H9 (cell line): ENCODE results near the gene TRANK1. TPM values are rescaled to one million over a fixed set of nuclear protein-coding genes. Genes with fewer than 3 reads are reported as not detected.
"Not testable (repeated sequence)": the region's sequence is repeated elsewhere in the genome, so short reads cannot be mapped to it uniquely, and the experiment has no call there.

Experiments
- DNase-seq: peaks from one replicate; pipeline ENCODE4 v3.0.0-alpha.2; 2017
- H2AFZ ChIP-seq: one replicate; pipeline ENCODE4 v1.6.1; 2013; ENCODE audit warnings: mild to moderate bottlenecking, low read length, control low read depth, moderate library complexity
- H2AK5ac ChIP-seq: 2 replicates; pipeline ENCODE4 v1.6.1; 2013; ENCODE audit warnings: low read length, control low read depth, mixed read lengths; ENCODE audit not compliant: insufficient read length
- H2BK120ac ChIP-seq: one replicate; pipeline ENCODE4 v1.6.1; 2013; ENCODE audit warnings: low read depth, mild to moderate bottlenecking, low read length, control low read depth, inconsistent platforms; ENCODE audit not compliant: poor library complexity, severe bottlenecking
- H2BK12ac ChIP-seq: 2 replicates; pipeline ENCODE4 v1.6.1; 2013; ENCODE audit warnings: low read length, control low read depth, mixed read lengths, low read depth; ENCODE audit not compliant: insufficient read length
- H2BK15ac ChIP-seq: 2 replicates; pipeline ENCODE4 v1.6.1; 2013; ENCODE audit warnings: low read depth, low read length, control low read depth
- H2BK20ac ChIP-seq: one replicate; pipeline ENCODE4 v1.6.1; 2013; ENCODE audit warnings: low read depth, mild to moderate bottlenecking, low read length, control low read depth, inconsistent platforms; ENCODE audit not compliant: poor library complexity, severe bottlenecking
- H2BK5ac ChIP-seq: 2 replicates; pipeline ENCODE4 v1.6.1; 2013; ENCODE audit warnings: low read length, control low read depth, mixed read lengths; ENCODE audit not compliant: insufficient read length
- H3K14ac ChIP-seq: 2 replicates; pipeline ENCODE4 v1.6.1; 2013; ENCODE audit warnings: low read length, control low read depth; ENCODE audit not compliant: insufficient read depth
- H3K18ac ChIP-seq: 2 replicates; pipeline ENCODE4 v1.6.1; 2013; ENCODE audit warnings: low read depth, mild to moderate bottlenecking, mixed read lengths, low read length, control low read depth; ENCODE audit not compliant: insufficient read length
- H3K23ac ChIP-seq: 2 replicates; pipeline ENCODE4 v1.6.1; 2013; ENCODE audit warnings: low read length, control low read depth, mixed read lengths, low read depth; ENCODE audit not compliant: insufficient read length
- H3K23me2 ChIP-seq: 2 replicates; pipeline ENCODE4 v1.6.1; 2013; ENCODE audit warnings: low read depth, mild to moderate bottlenecking, mixed read lengths, low read length, control low read depth; ENCODE audit not compliant: insufficient read length, poor library complexity, severe bottlenecking
- H3K27ac ChIP-seq: 2 replicates; pipeline ENCODE4 v1.5.1; 2013; ENCODE audit warnings: low read length, control low read depth, mixed read lengths, low read depth; ENCODE audit not compliant: insufficient read length
- H3K27me3 ChIP-seq: 2 replicates; pipeline ENCODE4 v1.6.1; 2013; ENCODE audit warnings: low read length, control low read depth, inconsistent platforms; ENCODE audit not compliant: insufficient read depth
- H3K4ac ChIP-seq: 2 replicates; pipeline ENCODE4 v1.6.1; 2013; ENCODE audit warnings: low read depth, mild to moderate bottlenecking, control low read depth, inconsistent platforms, low read length, moderate library complexity
- H3K4me1 ChIP-seq: 2 replicates; pipeline ENCODE4 v1.6.1; 2013; ENCODE audit warnings: low read length, control low read depth, inconsistent platforms; ENCODE audit not compliant: insufficient read depth
- H3K4me2 ChIP-seq: 2 replicates; pipeline ENCODE4 v1.6.1; 2013; ENCODE audit warnings: low read length, control low read depth, mixed read lengths; ENCODE audit not compliant: insufficient read length, insufficient read depth
- H3K56ac ChIP-seq: 2 replicates; pipeline ENCODE4 v1.6.1; 2013; ENCODE audit warnings: low read depth, mild to moderate bottlenecking, mixed read lengths, low read length, control low read depth; ENCODE audit not compliant: insufficient read length
- H3K79me1 ChIP-seq: 2 replicates; pipeline ENCODE4 v1.6.1; 2013; ENCODE audit warnings: low read depth, mild to moderate bottlenecking, moderate library complexity, low read length, control low read depth, inconsistent platforms; ENCODE audit not compliant: insufficient read depth, poor library complexity, severe bottlenecking
- H3K79me2 ChIP-seq: 2 replicates; pipeline ENCODE4 v1.6.1; 2013; ENCODE audit warnings: low read length, control low read depth, inconsistent platforms; ENCODE audit not compliant: insufficient read depth
- H3K9ac ChIP-seq: 2 replicates; pipeline ENCODE4 v1.6.1; 2013; ENCODE audit warnings: low read length, control low read depth, mixed read lengths; ENCODE audit not compliant: insufficient read length; ENCODE audit errors: extremely low read depth
- H3K9me3 ChIP-seq: one replicate; pipeline ENCODE4 v1.6.1; 2013; ENCODE audit warnings: low read depth, low read length, inconsistent platforms; ENCODE audit not compliant: control insufficient read depth
- H3T11ph ChIP-seq: one replicate; pipeline ENCODE4 v1.6.1; 2013; ENCODE audit warnings: mild to moderate bottlenecking, low read length, control low read depth, inconsistent platforms
- H4K20me1 ChIP-seq: one replicate; pipeline ENCODE4 v1.6.1; 2013; ENCODE audit not compliant: control insufficient read depth, insufficient read length, insufficient read depth
- H4K5ac ChIP-seq: 2 replicates; pipeline ENCODE4 v1.6.1; 2013; ENCODE audit warnings: low read depth, mild to moderate bottlenecking, mixed read lengths, low read length, control low read depth; ENCODE audit not compliant: insufficient read length
- H4K8ac ChIP-seq: replicated peaks from 2 replicates; pipeline ENCODE4 v1.6.1; 2013; ENCODE audit warnings: low read length, control low read depth, mixed read lengths, low read depth; ENCODE audit not compliant: insufficient read length
- H4K91ac ChIP-seq: 2 replicates; pipeline ENCODE4 v1.6.1; 2013; ENCODE audit warnings: low read depth, mild to moderate bottlenecking, moderate library complexity, mixed read lengths, low read length, control low read depth; ENCODE audit not compliant: insufficient read length
- H3K27ac Mint-ChIP-seq, 3 experiments: 2 replicates in 2 of 3; 3 replicates in 1 of 3; pipeline ENCODE4 v1.8.0; 2020 to 2021; ENCODE audit warnings: mixed read lengths in 3 of 3, mild to moderate bottlenecking in 1 of 3, moderate library complexity in 1 of 3
- H3K27me3 Mint-ChIP-seq: 2 replicates; pipeline ENCODE4 v1.8.0; 2021; ENCODE audit warnings: low read depth, mild to moderate bottlenecking, moderate library complexity, mixed read lengths
- H3K36me3 Mint-ChIP-seq, 3 experiments: 2 replicates in 2 of 3; 3 replicates in 1 of 3; pipeline ENCODE4 v1.8.0; 2020 to 2021; ENCODE audit warnings: low read depth in 3 of 3, mixed read lengths in 3 of 3; ENCODE audit not compliant: insufficient read depth in 1 of 3
- H3K4me1 Mint-ChIP-seq, 2 experiments: 2 replicates each; pipeline ENCODE4 v1.8.0; 2020; ENCODE audit warnings: mixed read lengths in 2 of 2
- H3K4me3 Mint-ChIP-seq, 2 experiments: 2 replicates in 1 of 2; 3 replicates in 1 of 2; pipeline ENCODE4 v1.8.0; 2020 to 2021; ENCODE audit warnings: mild to moderate bottlenecking in 2 of 2, mixed read lengths in 2 of 2, moderate library complexity in 1 of 2
- H3K9me3 Mint-ChIP-seq, 2 experiments: 2 replicates in 1 of 2; 3 replicates in 1 of 2; pipeline ENCODE4 v1.8.0; 2020; ENCODE audit warnings: mild to moderate bottlenecking in 2 of 2, mixed read lengths in 2 of 2, moderate library complexity in 1 of 2
- CTCF ChIP-seq: fragments of 200-600 bp; sonication (generic); conservative IDR thresholded peaks from 3 replicates; pipeline ENCODE4 v1.8.0; 2021; ENCODE audit warnings: antibody characterized with exemption, mild to moderate bottlenecking
- WGBS: extraction: QIAGEN DNeasy Blood & Tissue Kit; methylation state at CpG from one replicate; pipeline ENCODE4 v1.1.7; 2013; ENCODE audit warnings: missing lambda C conversion rate, low lambda C conversion rate, mixed read lengths; ENCODE audit not compliant: insufficient read length; ENCODE audit errors: extremely low coverage; 5-methylcytosine and 5-hydroxymethylcytosine counted together
- total RNA-seq: library from RNA; stranded (reverse); gene quantifications from 2 replicates; pipeline ENCODE4 v1.2.1, GENCODE V29; 2021

Gene TRANK1
- total RNA-seq, 1 experiment from 2014 or later = 5.9 TPM

- Mint-ChIP-seq H3K4me3 (no peak overlapping the region), H3K36me3 (no peaks in the 10 kb centered on the region), H3K27me3 (no peaks in the 10 kb centered on the region), H3K9me3 (peaks cover 0 to 2% of the 10 kb centered on the region in 2 experiments; a peak in 2 of 5 replicates), H3K4me1 (peaks cover 3 to 14% of the 10 kb centered on the region in 2 experiments), H3K27ac (no peak overlapping the region)
- Histone ChIP-seq H3K23me2 (no peaks in the 10 kb centered on the region), H4K8ac (no peak overlapping the region), H3K27ac (no peak overlapping the region), H4K91ac (no peak overlapping the region), H3K4ac (no peak overlapping the region), H3K9ac (no peak overlapping the region), H2BK15ac (no peak overlapping the region), H3K79me2 (no peaks in the 10 kb centered on the region), H4K5ac (no peak overlapping the region), H2AK5ac (no peak overlapping the region), H3K18ac (no peak overlapping the region), H3K79me1 (no peaks in the 10 kb centered on the region), H3K56ac (no peak overlapping the region), H3K4me2 (no peak overlapping the region), H4K20me1 (no peaks in the 10 kb centered on the region), H2AFZ (no peak overlapping the region), H2BK5ac (no peak overlapping the region), H2BK20ac (no peak overlapping the region), H3K27me3 (no peaks in the 10 kb centered on the region), H2BK12ac (no peak overlapping the region), H3K23ac (no peak overlapping the region), H3K9me3 (no peaks in the 10 kb centered on the region), H2BK120ac (no peak overlapping the region), H3K4me1 (no peaks in the 10 kb centered on the region), H3T11ph (no peak overlapping the region), H3K14ac (no peak overlapping the region)
- TF ChIP-seq CTCF = no peak
- no peak for DNase-seq
Measured at GRCh38 chr3:36954452-36955134, 9.7 kb upstream of the TRANK1 start.

GRCh38 chr3:36947814-36948213 lies 3.0 kb upstream of the TRANK1 start:
- WGBS = no CpG with 5 or more reads among the region's 5 CpGs

More at GRCh38 chr3:36947814-36948213, 3.0 kb upstream of the TRANK1 start:
- not testable (repeated sequence) for H3K27ac Mint-ChIP-seq, H3K9me3 ChIP-seq, H3K27ac ChIP-seq, H2BK120ac ChIP-seq, H2BK12ac ChIP-seq, H2BK5ac ChIP-seq, H2AK5ac ChIP-seq, H4K5ac ChIP-seq, H3K4me2 ChIP-seq, H2BK20ac ChIP-seq, H3K4ac ChIP-seq, H4K91ac ChIP-seq, H3K27me3 ChIP-seq, H2AFZ ChIP-seq, H3K56ac ChIP-seq, H3K4me1 ChIP-seq, H3K23ac ChIP-seq, H4K8ac ChIP-seq, H4K20me1 ChIP-seq, H3T11ph ChIP-seq, H2BK15ac ChIP-seq, H3K18ac ChIP-seq, H3K14ac ChIP-seq, H3K9ac ChIP-seq, H3K4me3 Mint-ChIP-seq, H3K79me2 ChIP-seq, DNase-seq, H3K79me1 ChIP-seq
- Mint-ChIP-seq H3K36me3 (peaks cover 8 to 30% (median 21%) of the 10 kb centered on the region in 3 experiments), H3K9me3 (peaks cover 24 to 30% of the 10 kb centered on the region in 2 experiments), H3K27me3 (peaks cover 36% of the 10 kb centered on the region), H3K4me1 (peaks cover 13 to 24% of the 10 kb centered on the region in 2 experiments)
- H3K23me2 ChIP-seq = peaks cover 13% of the 10 kb centered on the region
